Small intestine (tissue), 7 donors: ENCODE measurements around the gene KIRREL3. TPM values are rescaled to one million over a fixed set of nuclear protein-coding genes. Genes with fewer than 3 reads are reported as not detected.
A peak's percentile ranks its signal among the peaks of the same experiment; 100 is the strongest.

Experiments
- DNase-seq, 2 donors: peaks; one replicate each; pipeline versions ENCODE4 v3.0.0 to v3.0.0-alpha.2; 2013
- FAIRE-seq: peaks from 2 replicates; lab custom pipeline; 2012; peaks lifted over from hg19 to GRCh38; lab: Jason Lieb, UNC
- H3K27ac ChIP-seq, 3 donors: one replicate each; pipeline ENCODE4 v1.5.1; 2013; ENCODE audit warnings: low read length in 2 of 3, mild to moderate bottlenecking in 2 of 3, control low read depth in 1 of 3, inconsistent platforms in 1 of 3, low read depth in 1 of 3, moderate library complexity in 1 of 3
- H3K27me3 ChIP-seq, 3 donors: one replicate each; pipeline ENCODE4 v1.6.1; 2013; ENCODE audit warnings: low read length in 3 of 3, inconsistent platforms in 1 of 3; ENCODE audit not compliant: control insufficient read depth in 3 of 3, insufficient read depth in 3 of 3
- H3K36me3 ChIP-seq, 3 donors: one replicate each; pipeline ENCODE4 v1.6.1; 2013; ENCODE audit warnings: low read length in 3 of 3, inconsistent platforms in 1 of 3, low read depth in 1 of 3, mild to moderate bottlenecking in 1 of 3, moderate library complexity in 1 of 3; ENCODE audit not compliant: control insufficient read depth in 3 of 3, insufficient read depth in 2 of 3
- H3K4me1 ChIP-seq, 3 donors: one replicate each; pipeline ENCODE4 v1.6.1; 2013; ENCODE audit warnings: low read length in 2 of 3, inconsistent platforms in 1 of 3, low read depth in 1 of 3, mild to moderate bottlenecking in 1 of 3, moderate library complexity in 1 of 3; ENCODE audit not compliant: control insufficient read depth in 3 of 3, insufficient read depth in 2 of 3
- H3K4me3 ChIP-seq, 3 donors: one replicate each; pipeline ENCODE4 v1.5.1; 2013; ENCODE audit warnings: low read length in 3 of 3, control low read depth in 1 of 3, inconsistent platforms in 1 of 3, low read depth in 1 of 3, mild to moderate bottlenecking in 1 of 3, moderate library complexity in 1 of 3
- H3K9me3 ChIP-seq, 2 donors: one replicate each; pipeline ENCODE4 v1.6.1; 2013; ENCODE audit warnings: low read depth in 1 of 2, low read length in 1 of 2; ENCODE audit not compliant: control insufficient read depth in 2 of 2, insufficient read depth in 1 of 2
- WGBS, 3 donors: extraction: QIAGEN DNeasy Blood & Tissue Kit; methylation state at CpG; one replicate each; pipeline ENCODE4 v1.1.7; 2013; 5-methylcytosine and 5-hydroxymethylcytosine counted together
- polyA plus RNA-seq, 4 donors: library from polyadenylated mRNA; stranded (reverse) in 3 of 4; unstranded in 1 of 4; fragments of 200-250 nt in 3 of 4; fragments of 120-200 nt in 1 of 4; gene quantifications; one replicate each; pipeline versions ENCODE4 v1.2.1 to v1.2.3, GENCODE V29; 2013
- donor health status: healthy with polysubstance abuse.
- donor health status: control.
- donor health status: control.
- donor health status: Bipolar disorder and iron deficiency.
- donor health status: healthy.

KIRREL3 gene
- polyA plus RNA-seq, 4 donors: 0.18 to 0.61 TPM; not detected in 2

DNA sequence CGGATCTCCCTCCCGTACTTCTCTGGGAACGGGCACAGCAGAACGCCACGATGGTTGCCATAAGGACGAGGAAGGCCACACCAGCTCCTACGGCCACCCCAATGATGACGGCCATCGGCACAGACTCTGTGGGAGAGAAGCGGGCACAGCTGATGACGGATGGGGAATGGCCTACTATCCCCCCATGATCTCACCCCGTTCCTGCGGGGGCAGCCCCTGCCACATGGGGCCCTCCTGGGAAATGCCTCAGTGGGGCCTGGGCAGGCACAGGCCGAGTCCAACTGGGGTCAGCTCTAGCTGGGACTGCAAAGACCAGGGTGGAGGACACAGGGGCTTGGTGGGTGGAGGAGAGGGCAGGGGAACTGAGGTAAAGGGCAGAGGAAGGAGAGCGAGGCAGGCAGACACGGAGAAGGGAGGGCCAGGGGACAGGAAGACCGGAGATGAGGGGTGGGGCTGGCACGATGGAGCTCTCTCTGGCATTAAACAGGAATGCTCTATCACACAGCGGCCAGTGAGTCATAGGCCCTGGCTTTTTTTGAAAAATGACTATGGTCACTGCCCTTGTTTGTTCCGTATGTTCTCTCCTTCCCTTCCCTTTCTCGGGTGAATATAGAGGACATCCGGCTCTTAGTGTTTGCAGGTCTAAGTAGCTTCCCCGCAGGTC lies 569.0 kb downstream of the KIRREL3 start:
- no peaks in the 10 kb centered on the region for H3K9me3 ChIP-seq
- H3K27me3 ChIP-seq: no peaks in the 10 kb centered on the region
- no peak for FAIRE-seq
- 83 to 88% (median 84%) methylated on average over 23 of the region's 23 CpGs for WGBS, 3 donors
- H3K4me3 ChIP-seq: no peak overlapping the region
- H3K36me3 ChIP-seq: no peaks in the 10 kb centered on the region
- no peaks in the 10 kb centered on the region for H3K4me1 ChIP-seq
- peak overlapping the region in 1 of 3 donors; percentile 62 for H3K27ac ChIP-seq
- DNase-seq: no peak

DNA sequence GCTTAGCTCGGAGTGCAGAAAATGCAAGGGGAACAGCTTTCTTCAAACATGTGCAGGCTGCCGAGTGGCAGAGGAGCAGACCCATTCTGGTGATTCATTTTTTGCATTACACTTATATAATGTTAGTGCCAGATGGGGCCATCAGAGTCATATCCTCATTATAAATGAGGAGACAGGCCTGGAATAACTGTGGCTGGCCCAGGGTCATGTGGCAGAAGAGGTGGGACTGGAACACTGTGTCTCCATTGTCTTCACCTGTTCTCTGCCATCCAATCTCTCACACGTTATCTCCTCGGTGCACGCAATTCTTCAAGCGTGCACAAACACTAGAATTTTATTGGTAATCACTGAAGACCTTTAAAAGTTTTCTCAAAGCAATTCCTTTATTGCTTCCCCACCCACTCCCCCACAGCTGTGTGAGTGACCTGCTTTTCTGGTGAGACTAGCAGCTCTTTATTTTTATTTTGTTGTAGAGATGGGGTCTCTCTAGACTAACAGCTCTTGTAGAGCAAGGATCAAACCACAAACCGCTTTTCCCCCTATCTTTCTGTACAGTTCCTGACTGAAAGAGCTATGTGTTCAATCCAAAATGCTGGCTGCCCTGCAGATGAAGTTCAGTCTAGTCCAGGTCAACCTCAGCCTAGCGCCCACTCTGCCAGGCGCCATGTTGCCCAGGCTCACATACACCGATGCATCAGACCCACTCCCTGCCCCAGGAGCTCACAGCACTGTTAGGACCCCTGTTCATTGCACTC lies 569.8 kb downstream of the KIRREL3 start:
- Histone ChIP-seq H3K27me3 (no peaks in the 10 kb centered on the region), H3K9me3 (no peaks in the 10 kb centered on the region), H3K27ac (no peak overlapping the region), H3K4me3 (no peak overlapping the region), H3K4me1 (no peaks in the 10 kb centered on the region), H3K36me3 (no peaks in the 10 kb centered on the region)
- 54 to 74% (median 66%) methylated on average over 10 of the region's 10 CpGs for WGBS, 3 donors
- FAIRE-seq (no peak), DNase-seq (peak in 1 of 2 donors; percentile 15)

DNA sequence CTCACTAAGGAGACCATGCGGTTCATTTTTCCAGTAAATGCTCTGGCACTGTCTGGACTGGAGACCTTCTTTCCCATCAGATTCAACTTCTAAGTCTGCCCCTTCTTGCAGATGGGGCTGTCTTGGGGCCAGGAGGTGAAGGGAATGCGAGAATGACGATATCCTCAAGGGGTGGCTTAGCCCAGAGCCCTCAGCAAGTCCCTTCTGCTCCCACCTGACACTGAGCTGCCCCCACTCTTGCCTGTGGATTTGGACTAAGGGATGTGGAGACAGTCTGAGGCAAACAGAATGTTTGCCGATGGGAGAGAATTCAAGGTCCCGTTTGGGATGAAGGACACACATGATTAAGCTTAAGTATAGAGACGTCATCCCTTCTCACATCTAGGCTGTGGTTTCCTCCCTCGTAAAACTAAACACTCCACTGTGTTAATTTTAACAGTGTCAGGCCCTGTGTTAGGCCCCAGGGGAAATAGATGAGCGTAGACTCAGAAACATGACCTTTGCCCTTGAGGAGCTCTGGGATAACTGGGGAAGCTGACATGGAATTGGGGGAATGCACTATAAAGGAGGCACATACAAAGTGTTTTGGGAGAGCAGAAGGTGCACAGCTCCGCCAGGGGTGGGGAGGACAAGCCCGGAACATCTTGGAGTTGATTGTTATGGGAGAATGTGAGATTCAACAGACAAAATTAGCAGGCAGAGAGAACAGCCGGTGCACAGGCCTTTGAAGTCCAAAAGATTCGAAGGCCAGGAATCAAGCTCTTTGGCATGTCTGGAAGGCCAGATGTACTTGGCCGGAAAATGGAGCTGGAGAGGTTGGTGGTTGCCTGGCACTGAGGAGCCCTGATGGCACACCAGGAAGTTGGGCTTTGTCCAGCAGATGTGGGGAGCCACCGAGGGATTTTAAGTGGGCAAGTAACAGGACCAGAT lies 573.5 kb downstream of the KIRREL3 start:
- DNase-seq (no peak), FAIRE-seq (no peak)
- no peaks in the 10 kb centered on the region for H3K4me1 ChIP-seq
- H3K4me3 ChIP-seq: no peak overlapping the region
- H3K36me3 ChIP-seq: peaks cover 0 to 3% (median 0%) of the 10 kb centered on the region in 3 donors
- 70 to 77% (median 73%) methylated on average over 14 of the region's 14 CpGs for WGBS, 3 donors
- H3K27me3 ChIP-seq: no peaks in the 10 kb centered on the region
- no peak overlapping the region for H3K27ac ChIP-seq
- H3K9me3 ChIP-seq: no peaks in the 10 kb centered on the region

DNA sequence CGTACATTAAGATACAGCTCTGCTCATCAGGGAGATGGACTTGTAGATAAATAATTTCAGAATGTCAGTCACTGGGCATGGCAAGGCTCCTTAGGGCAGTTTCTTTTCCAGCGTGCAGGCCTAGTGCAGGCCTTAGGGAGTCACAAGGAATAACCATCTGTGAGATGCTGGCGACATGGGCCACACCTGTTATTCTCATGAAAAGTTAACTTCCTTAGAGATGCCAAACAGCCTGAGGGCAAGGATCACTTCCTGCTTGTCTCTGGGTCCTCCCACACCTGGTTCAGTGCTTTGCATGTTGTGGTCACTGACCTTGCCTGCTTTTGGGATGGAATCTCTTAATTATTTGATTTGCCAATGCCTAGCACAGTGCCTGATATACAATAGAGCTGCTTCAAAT lies 574.5 kb downstream of the KIRREL3 start:
- Histone ChIP-seq H3K27me3 (no peaks in the 10 kb centered on the region), H3K27ac (no peak overlapping the region), H3K36me3 (peaks cover 0 to 3% (median 0%) of the 10 kb centered on the region in 3 donors), H3K9me3 (no peaks in the 10 kb centered on the region), H3K4me3 (no peak overlapping the region), H3K4me1 (peaks cover 0 to 1% (median 0%) of the 10 kb centered on the region in 3 donors)
- 71 to 88% (median 80%) methylated on average over 3 of the region's 3 CpGs for WGBS, 3 donors
- no peak for FAIRE-seq
- no peak for DNase-seq

DNA sequence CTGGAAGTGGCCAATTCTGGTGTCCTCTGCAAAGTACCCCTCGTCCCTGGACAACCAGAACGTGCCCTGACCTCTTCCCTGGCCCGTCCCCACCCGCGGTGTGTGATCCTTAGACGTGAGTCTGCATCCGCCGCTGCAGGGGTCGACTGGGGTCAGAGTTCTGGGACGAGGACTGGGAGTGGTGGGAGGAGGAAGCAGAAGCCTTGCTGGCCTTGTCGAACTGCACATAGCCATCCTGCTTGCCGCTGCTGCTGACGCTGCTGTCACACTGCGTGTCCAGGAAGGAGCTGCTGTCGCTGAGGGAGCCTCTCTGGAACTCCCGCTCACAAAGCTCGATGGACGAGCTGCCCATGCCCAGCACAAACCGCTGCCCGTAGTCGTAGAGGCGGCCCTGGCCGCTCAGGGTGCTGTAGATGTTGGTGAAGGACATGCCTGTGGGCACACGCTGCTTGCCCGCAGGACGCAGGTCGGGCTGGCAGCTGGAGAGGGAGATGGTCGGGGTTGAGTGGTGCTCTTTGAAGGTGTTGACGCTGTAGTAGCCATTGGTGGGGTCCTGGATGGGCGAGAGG lies 576.0 kb downstream of the KIRREL3 start:
- H3K4me3 ChIP-seq: no peak overlapping the region
- H3K4me1 ChIP-seq: peaks cover 0 to 3% (median 0%) of the 10 kb centered on the region in 3 donors
- no peaks in the 10 kb centered on the region for H3K9me3 ChIP-seq
- H3K27me3 ChIP-seq: no peaks in the 10 kb centered on the region
- H3K36me3 ChIP-seq: peaks cover 0 to 3% (median 0%) of the 10 kb centered on the region in 3 donors
- no peak overlapping the region for H3K27ac ChIP-seq
- FAIRE-seq (no peak), DNase-seq (no peak)
- WGBS, 3 donors: 76 to 77% (median 77%) methylated on average over 30 of the region's 30 CpGs

DNA sequence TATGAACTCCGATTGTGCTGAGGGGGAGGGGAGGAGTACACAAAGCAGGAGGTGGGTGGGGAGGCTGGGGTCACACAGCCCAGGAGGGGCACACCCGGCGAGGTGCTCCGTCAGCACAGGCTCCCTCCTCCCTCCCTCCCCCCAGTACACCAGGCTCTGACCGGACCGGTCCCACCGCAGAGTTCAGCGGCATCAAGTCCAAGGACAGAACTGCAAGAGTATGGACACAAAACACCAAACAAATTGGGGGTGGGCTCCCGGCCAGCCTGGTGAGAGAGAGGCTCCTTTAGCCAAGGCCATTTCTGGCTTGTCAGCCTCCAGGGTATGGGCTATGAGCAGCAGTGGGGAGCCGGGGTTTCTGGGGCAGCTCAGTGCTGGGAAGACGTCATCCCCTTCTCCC lies 576.8 kb downstream of the KIRREL3 start:
- H3K4me3 ChIP-seq: no peak overlapping the region
- H3K4me1 ChIP-seq: peaks cover 0 to 3% (median 0%) of the 10 kb centered on the region in 3 donors
- H3K9me3 ChIP-seq: no peaks in the 10 kb centered on the region
- no peaks in the 10 kb centered on the region for H3K27me3 ChIP-seq
- FAIRE-seq (no peak), DNase-seq (no peak)
- no peak overlapping the region for H3K27ac ChIP-seq
- WGBS, 3 donors: 56 to 74% (median 64%) methylated on average over 11 of the region's 11 CpGs
- H3K36me3 ChIP-seq: peaks cover 0 to 3% (median 0%) of the 10 kb centered on the region in 3 donors

DNA sequence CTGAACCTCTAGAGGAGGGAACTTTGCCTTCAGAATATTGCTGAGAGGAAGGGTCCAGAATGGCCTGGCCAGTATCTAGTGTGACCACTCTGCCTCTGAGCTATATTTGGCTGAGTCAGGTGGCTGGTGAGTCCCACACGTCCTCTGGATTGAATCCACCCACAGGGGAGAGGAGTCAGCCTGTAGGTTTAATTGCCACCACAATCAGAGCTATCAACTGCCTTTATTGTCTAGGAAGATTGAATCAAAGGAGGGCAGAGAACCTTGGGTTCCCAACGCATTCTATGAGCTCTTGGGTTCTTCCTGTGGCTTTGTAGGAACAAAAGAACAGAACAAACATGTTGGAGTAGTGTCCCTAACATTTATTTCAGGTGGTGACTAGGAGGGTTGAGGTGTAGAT lies 577.4 kb downstream of the KIRREL3 start:
- H3K27me3 ChIP-seq: no peaks in the 10 kb centered on the region
- H3K9me3 ChIP-seq: no peaks in the 10 kb centered on the region
- WGBS, 3 donors: 12 to 50% (median 23%) methylated on average over 2 of the region's 2 CpGs
- no peak overlapping the region for H3K27ac ChIP-seq
- DNase-seq (no peak), FAIRE-seq (no peak)
- H3K4me1 ChIP-seq: peaks cover 0 to 3% (median 0%) of the 10 kb centered on the region in 3 donors
- no peak overlapping the region for H3K4me3 ChIP-seq
- peaks cover 0 to 3% (median 0%) of the 10 kb centered on the region in 3 donors for H3K36me3 ChIP-seq

DNA sequence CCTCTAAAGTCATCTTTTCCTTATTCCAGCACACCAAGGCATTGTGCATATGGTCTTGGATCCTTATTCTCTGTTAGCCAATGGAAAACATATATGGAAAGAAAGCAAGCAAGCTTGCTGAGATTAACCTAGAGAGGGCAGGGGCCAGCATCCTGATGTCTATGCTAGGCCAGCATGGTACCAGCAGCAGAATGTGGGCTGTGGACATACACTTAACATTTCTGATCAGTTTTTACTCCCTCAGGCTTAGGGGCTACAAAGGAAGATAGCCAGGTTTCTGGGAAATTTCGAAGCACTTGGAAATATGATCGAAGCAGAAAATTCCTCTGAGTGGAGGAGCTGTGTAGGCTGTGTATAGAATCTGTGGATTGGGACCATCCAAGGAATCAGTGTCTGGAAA lies 578.1 kb downstream of the KIRREL3 start:
- peaks cover 0 to 3% (median 0%) of the 10 kb centered on the region in 3 donors for H3K4me1 ChIP-seq
- no peak for FAIRE-seq
- H3K27me3 ChIP-seq: no peaks in the 10 kb centered on the region
- WGBS, 3 donors: 72 to 91% (median 75%) methylated on average over 2 of the region's 2 CpGs
- H3K9me3 ChIP-seq: no peaks in the 10 kb centered on the region
- no peak for DNase-seq
- H3K36me3 ChIP-seq: peaks cover 0 to 3% (median 0%) of the 10 kb centered on the region in 3 donors
- H3K27ac ChIP-seq: no peak overlapping the region
- H3K4me3 ChIP-seq: no peak overlapping the region
